ENCODE measurements around the gene FAM149A.

The FAM149A gene

DNA sequence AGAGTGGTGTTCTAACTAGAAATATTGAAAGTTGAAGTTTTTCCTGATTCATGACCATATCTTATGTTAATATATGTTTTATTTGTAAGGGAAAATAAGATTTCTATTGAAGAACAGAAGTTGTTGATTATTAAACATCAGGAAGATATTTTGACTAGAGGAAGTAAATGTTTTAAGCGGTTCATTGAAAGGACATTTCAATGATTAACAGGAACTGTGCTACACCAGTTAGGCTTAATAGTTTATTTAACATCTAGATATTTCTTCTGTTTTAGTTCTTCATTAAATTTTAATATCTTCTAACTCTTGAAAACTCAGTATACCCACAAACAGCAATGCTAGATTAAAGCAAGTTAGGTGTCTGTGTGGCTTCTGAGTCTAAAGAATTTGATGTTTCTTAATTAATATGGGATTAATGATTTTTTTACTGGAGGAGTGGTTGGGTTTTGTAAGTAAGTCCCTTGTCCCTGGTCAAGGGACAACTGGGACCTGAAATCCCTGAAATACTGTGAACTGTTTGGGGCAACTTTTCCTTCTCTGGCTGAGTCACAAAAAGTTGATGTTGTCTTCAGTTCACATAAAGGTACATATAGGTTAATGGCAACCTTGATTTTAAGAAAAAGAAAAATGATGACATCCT is 44.0 kb downstream of the FAM149A start:
- Histone ChIP-seq H3K9me2 (replicated peaks; ENCODE audit: insufficient read depth, low read length) (no peaks in the 10 kb centered on the region), H3F3A (ENCODE audit: insufficient read depth) (peaks cover 31% of the 10 kb centered on the region), H3K4me3 (ENCODE audit: insufficient read depth, low read length, poor library complexity, severe bottlenecking) (no peak overlapping the region), H3K4me2 (ENCODE audit: low read depth, low read length, poor library complexity, severe bottlenecking) (peak overlapping the region; percentile 44), H3K36me3 (ENCODE audit: low read length) (no peaks in the 10 kb centered on the region), H3K79me2 (ENCODE audit: insufficient read depth, low read length) (no peaks in the 10 kb centered on the region), H3K9ac (ENCODE audit: low read length) (peak overlapping the region; percentile 35), H4K20me1 (ENCODE audit: low read depth, low read length) (no peaks in the 10 kb centered on the region), H3K9me3 (ENCODE audit: insufficient read depth, low read length) (no peaks in the 10 kb centered on the region), H3K27ac (ENCODE audit: low read depth, low read length) (peak overlapping the region; percentile 88), H3K27me3 (ENCODE audit: low read length) (no peaks in the 10 kb centered on the region), H2AFZ (ENCODE audit: low read depth, low read length, severe bottlenecking) (no peak overlapping the region)
- TF ChIP-seq EZH2phosphoT487 (conservative IDR thresholded peaks at IDR 0.05; ENCODE audit: low read length), result no peak
- no peak for TF ChIP-seq CTCF (IDR thresholded peaks at IDR 0.05; ENCODE audit: insufficient read depth, low read length, poor library complexity, severe bottlenecking)

DNA sequence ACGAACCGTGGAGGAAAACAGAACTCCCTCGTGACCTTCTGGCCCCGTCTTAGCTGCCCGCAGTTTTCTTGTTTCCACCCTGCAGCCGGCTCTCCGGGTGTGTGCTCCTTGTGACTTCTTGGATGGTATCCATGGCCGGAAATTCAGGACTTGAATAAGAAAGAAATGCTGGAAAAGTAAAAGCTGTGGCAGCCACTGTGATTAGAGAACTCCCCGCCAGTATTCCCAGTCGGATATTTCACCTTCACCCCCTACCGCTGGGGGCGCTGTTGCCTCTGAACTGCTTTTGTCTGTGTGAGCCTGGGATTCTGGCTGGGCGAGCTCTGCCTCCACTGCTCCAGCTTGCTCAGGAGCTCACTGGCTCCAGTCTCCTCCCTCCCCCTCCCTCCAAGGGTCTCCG is 45.4 kb downstream of the FAM149A start:
- Histone ChIP-seq H3K9me2 (replicated peaks; ENCODE audit: insufficient read depth, low read length) (no peaks in the 10 kb centered on the region), H3K79me2 (ENCODE audit: insufficient read depth, low read length) (no peaks in the 10 kb centered on the region), H3K27ac (ENCODE audit: low read depth, low read length) (peak overlapping the region; percentile 88), H3K27me3 (ENCODE audit: low read length) (no peaks in the 10 kb centered on the region), H2AFZ (ENCODE audit: low read depth, low read length, severe bottlenecking) (no peak overlapping the region), H3K4me3 (ENCODE audit: insufficient read depth, low read length, poor library complexity, severe bottlenecking) (no peak overlapping the region), H3K36me3 (ENCODE audit: low read length) (no peaks in the 10 kb centered on the region), H3K9me3 (ENCODE audit: insufficient read depth, low read length) (no peaks in the 10 kb centered on the region), H4K20me1 (ENCODE audit: low read depth, low read length) (no peaks in the 10 kb centered on the region), H3K4me2 (ENCODE audit: low read depth, low read length, poor library complexity, severe bottlenecking) (peak overlapping the region; percentile 44), H3F3A (ENCODE audit: insufficient read depth) (peaks cover 31% of the 10 kb centered on the region), H3K9ac (ENCODE audit: low read length) (no peak overlapping the region)
- TF ChIP-seq CTCF (IDR thresholded peaks at IDR 0.05; ENCODE audit: insufficient read depth, low read length, poor library complexity, severe bottlenecking), result peak; percentile 41
- no peak for TF ChIP-seq EZH2phosphoT487 (conservative IDR thresholded peaks at IDR 0.05; ENCODE audit: low read length)

DNA sequence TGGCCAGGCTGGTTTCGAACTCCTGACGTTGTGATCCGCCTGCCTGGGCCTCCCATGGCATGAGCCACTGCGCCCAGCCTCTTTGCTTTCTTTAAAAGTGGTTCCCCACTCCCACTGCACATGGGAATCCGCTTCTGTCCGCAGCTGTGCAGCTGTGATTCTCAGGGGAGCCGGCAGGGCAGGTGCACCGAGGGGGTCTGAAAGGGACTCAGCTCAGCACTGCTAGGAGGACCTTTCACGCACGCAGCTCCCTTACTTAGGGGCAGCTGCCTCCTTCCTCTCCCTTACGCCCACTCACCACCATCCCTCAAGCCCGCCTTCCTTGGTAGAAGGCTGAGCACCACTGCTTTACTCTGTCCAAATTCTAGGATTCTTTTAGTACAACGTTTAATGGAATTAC is 46.4 kb downstream of the FAM149A start:
- Histone ChIP-seq H3K27me3 (ENCODE audit: low read length) (no peaks in the 10 kb centered on the region), H3K4me2 (ENCODE audit: low read depth, low read length, poor library complexity, severe bottlenecking) (peak overlapping the region; percentile 43), H3K36me3 (ENCODE audit: low read length) (no peaks in the 10 kb centered on the region), H3K79me2 (ENCODE audit: insufficient read depth, low read length) (no peaks in the 10 kb centered on the region), H3K4me3 (ENCODE audit: insufficient read depth, low read length, poor library complexity, severe bottlenecking) (no peak overlapping the region), H3K9me2 (replicated peaks; ENCODE audit: insufficient read depth, low read length) (no peaks in the 10 kb centered on the region), H3K9ac (ENCODE audit: low read length) (no peak overlapping the region), H2AFZ (ENCODE audit: low read depth, low read length, severe bottlenecking) (no peak overlapping the region), H3K9me3 (ENCODE audit: insufficient read depth, low read length) (no peaks in the 10 kb centered on the region), H4K20me1 (ENCODE audit: low read depth, low read length) (no peaks in the 10 kb centered on the region), H3F3A (ENCODE audit: insufficient read depth) (peaks cover 31% of the 10 kb centered on the region), H3K27ac (ENCODE audit: low read depth, low read length) (peak overlapping the region; percentile 87)
- no peak for TF ChIP-seq CTCF (IDR thresholded peaks at IDR 0.05; ENCODE audit: insufficient read depth, low read length, poor library complexity, severe bottlenecking)
- TF ChIP-seq EZH2phosphoT487 (conservative IDR thresholded peaks at IDR 0.05; ENCODE audit: low read length), result no peak
